IPS-20b (cell line): Measurements from ENCODE around the gene KCNS3.

Source experiments
- H3K27ac ChIP-seq: one replicate; pipeline ENCODE4 v1.5.1; 2013; ENCODE audit warnings: low read length
- H3K27me3 ChIP-seq: 2 replicates; pipeline ENCODE4 v1.6.1; 2013; ENCODE audit warnings: mild to moderate bottlenecking, low read length, inconsistent platforms; ENCODE audit not compliant: insufficient read depth
- H3K36me3 ChIP-seq: 2 replicates; pipeline ENCODE4 v1.6.1; 2013; ENCODE audit warnings: low read depth, mild to moderate bottlenecking, inconsistent platforms, low read length, moderate library complexity; ENCODE audit not compliant: insufficient read depth
- H3K4me1 ChIP-seq: 2 replicates; pipeline ENCODE4 v1.6.1; 2013; ENCODE audit warnings: mild to moderate bottlenecking, control low read depth, inconsistent platforms, low read length, moderate library complexity; ENCODE audit not compliant: insufficient read depth
- H3K4me3 ChIP-seq: 2 replicates; pipeline ENCODE4 v1.5.1; 2013; ENCODE audit warnings: mild to moderate bottlenecking, low read length, inconsistent platforms
- H3K9ac ChIP-seq: 2 replicates; pipeline ENCODE4 v1.6.1; 2013; ENCODE audit warnings: low read depth, mild to moderate bottlenecking, inconsistent platforms, low read length, moderate library complexity
- H3K9me3 ChIP-seq: 2 replicates; pipeline ENCODE4 v1.6.1; 2013; ENCODE audit warnings: mild to moderate bottlenecking, low read depth, low read length, inconsistent platforms; ENCODE audit not compliant: insufficient read depth

Gene KCNS3

DNA sequence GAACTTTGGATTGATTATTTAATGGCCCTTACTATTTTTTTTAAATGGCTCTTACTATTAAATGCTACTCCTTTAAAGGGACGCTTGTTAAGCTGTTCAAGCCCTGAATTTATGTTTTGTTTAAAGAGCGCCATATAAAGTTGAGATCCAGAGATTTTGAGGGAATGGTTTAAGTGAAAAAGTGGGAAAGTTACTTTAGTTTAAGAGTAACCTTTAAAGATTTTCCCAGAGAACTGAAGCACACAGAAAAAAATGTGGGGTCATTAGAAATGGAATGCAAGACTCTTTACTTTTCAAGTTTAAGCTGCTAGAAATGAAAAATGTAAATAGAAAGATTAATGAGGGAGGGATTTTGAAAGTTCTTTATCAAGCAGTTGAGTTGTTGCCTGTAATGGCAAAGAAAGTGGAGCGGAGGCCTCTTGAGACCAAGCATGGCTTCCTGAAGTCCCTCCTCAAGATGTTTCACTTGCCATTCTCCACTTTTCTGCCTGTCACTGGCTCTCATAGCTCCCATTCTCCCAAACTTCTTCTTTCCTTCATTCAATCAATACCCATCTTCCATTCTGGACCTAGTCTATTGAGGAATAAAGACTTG, 93.2 kb downstream of the KCNS3 start:
- no peaks in the 10 kb centered on the region for H3K36me3 ChIP-seq
- no peaks in the 10 kb centered on the region for H3K9me3 ChIP-seq

GRCh38 chr2:17972991-17973390, 94.5 kb downstream of the KCNS3 start:
- H3K4me3 ChIP-seq, result no peak overlapping the region
- H3K27me3 ChIP-seq, result no peaks in the 10 kb centered on the region
- peaks cover 4% of the 10 kb centered on the region; the same call in 1 of the 2 replicates for H3K4me1 ChIP-seq

More for the DNA sequence above, 93.2 kb downstream of the KCNS3 start:
- H3K4me1 ChIP-seq, result no peaks in the 10 kb centered on the region
- H3K4me3 ChIP-seq, result no peak overlapping the region
- H3K27ac ChIP-seq, result no peak overlapping the region
- no peaks in the 10 kb centered on the region for H3K27me3 ChIP-seq
- H3K9ac ChIP-seq, result no peak overlapping the region

GRCh38 chr2:17975401-17975800, 96.9 kb downstream of the KCNS3 start:
- Histone ChIP-seq H3K4me1 (peaks cover 4% of the 10 kb centered on the region; the same call in 1 of the 2 replicates), H3K9ac (no peak overlapping the region), H3K4me3 (no peak overlapping the region), H3K36me3 (no peaks in the 10 kb centered on the region), H3K27ac (no peak overlapping the region), H3K27me3 (no peaks in the 10 kb centered on the region), H3K9me3 (no peaks in the 10 kb centered on the region)

More at GRCh38 chr2:17972991-17973390, 94.5 kb downstream of the KCNS3 start:
- Histone ChIP-seq H3K27ac (no peak overlapping the region), H3K9ac (no peak overlapping the region), H3K9me3 (no peaks in the 10 kb centered on the region), H3K36me3 (no peaks in the 10 kb centered on the region)

- H3K27me3 ChIP-seq, result no peaks in the 10 kb centered on the region
- no peak overlapping the region for H3K4me3 ChIP-seq
- no peaks in the 10 kb centered on the region for H3K9me3 ChIP-seq
- H3K9ac ChIP-seq, result no peak overlapping the region
- no peak overlapping the region for H3K27ac ChIP-seq
- H3K4me1 ChIP-seq, result peaks cover 4% of the 10 kb centered on the region; the same call in 1 of the 2 replicates
- no peaks in the 10 kb centered on the region for H3K36me3 ChIP-seq
Observed at GRCh38 chr2:17976871-17977746, 98.6 kb downstream of the KCNS3 start.

DNA sequence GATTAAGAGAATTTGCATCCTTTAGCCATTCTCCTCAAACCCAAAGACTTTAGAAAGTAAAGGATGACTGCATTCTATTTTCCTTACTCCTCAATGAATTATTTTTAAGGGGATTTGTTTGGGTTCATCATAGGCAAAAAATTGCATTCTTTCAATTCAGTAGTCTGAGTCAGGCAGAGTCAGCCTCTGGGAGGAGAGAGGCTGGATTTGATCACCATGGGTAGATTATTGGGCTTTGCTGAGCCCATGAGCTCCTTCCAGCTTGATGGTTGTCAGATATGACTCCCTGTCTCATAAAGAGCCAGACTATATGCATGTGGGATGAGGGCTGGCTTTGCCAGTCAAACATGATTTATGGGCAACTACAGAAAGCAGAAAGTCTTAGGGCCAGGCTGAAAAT, 101.2 kb downstream of the KCNS3 start:
- Histone ChIP-seq H3K4me1 (peaks cover 4% of the 10 kb centered on the region; the same call in 1 of the 2 replicates), H3K36me3 (no peaks in the 10 kb centered on the region), H3K9me3 (no peaks in the 10 kb centered on the region), H3K27ac (no peak overlapping the region), H3K27me3 (no peaks in the 10 kb centered on the region), H3K4me3 (no peak overlapping the region), H3K9ac (no peak overlapping the region)

DNA sequence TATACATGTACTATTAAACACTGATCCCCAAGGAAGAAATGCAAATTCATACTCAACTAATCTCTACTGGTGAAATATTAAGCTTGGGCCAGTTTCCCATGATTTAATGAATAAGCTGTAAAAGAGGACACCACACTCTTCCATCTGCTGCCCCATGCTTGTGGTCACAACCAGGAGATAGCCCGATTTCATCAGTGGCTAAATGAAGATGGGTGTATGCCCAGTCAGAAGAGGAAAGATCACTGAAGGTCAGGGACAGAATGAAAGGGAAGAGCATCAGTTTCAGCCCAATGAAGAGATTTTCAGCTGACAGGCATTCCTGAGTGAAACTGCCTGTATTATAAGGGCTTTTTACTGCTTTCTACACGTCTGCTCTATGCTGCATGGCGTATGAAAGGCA, 103.5 kb downstream of the KCNS3 start:
- peaks cover 4% of the 10 kb centered on the region; the same call in 1 of the 2 replicates for H3K4me1 ChIP-seq
- H3K9me3 ChIP-seq, result no peaks in the 10 kb centered on the region
- no peaks in the 10 kb centered on the region for H3K27me3 ChIP-seq
- H3K9ac ChIP-seq, result no peak overlapping the region
- no peak overlapping the region for H3K27ac ChIP-seq
- H3K36me3 ChIP-seq, result no peaks in the 10 kb centered on the region
- no peak overlapping the region for H3K4me3 ChIP-seq
